SU-DHL-6 (cell line): ENCODE results near the gene ADD3.

ENCODE experiments used
- CTCF ChIP-seq: fragments of 200-600 bp; sonication (generic); IDR thresholded peaks from one replicate; pipeline ENCODE4 v1.5.1; 2017; ENCODE audit warnings: antibody characterized with exemption, mild to moderate bottlenecking, low read length, moderate library complexity; ENCODE audit not compliant: insufficient read depth, poor library complexity, severe bottlenecking
- EZH2phosphoT487 ChIP-seq: fragments of 200-600 bp; sonication (generic), shearing (Covaris generic); conservative IDR thresholded peaks from 2 replicates; pipeline ENCODE4 v1.6.1; 2018; ENCODE audit warnings: mild to moderate bottlenecking, antibody characterized with exemption, low read length, moderate library complexity, mixed read lengths

GRCh38 chr10:110160522-110160921 lies 152.7 kb downstream of the ADD3 start:
- TF ChIP-seq CTCF: no peak
- no peak for TF ChIP-seq EZH2phosphoT487
